ENCODE measurements around the gene SHANK3.
A peak's percentile ranks its signal among the peaks of the same experiment; 100 is the strongest.

The SHANK3 gene

DNA sequence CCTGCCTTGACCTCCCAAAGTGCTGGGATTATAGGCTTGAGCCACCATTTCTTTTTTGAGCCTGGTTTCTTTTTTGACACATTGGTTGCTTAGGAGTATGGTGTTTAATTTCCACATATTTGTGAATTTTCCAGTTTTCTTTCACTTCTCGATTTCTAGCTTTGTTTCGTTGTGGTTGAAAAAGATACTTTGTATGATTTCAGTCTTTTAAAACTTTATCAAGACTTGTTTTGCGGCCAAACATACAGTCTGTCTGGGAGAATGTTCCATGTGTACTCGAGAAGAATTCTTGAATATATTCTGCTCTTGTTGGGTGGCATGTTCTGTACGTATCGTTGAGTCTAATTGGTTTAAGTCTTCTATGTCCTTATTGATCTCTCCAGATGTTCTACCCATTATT is 20.8 kb downstream of the SHANK3 start:
- no peak for DNase-seq (ENCODE audit: low spot score)
- TF ChIP-seq, protein P1, sequence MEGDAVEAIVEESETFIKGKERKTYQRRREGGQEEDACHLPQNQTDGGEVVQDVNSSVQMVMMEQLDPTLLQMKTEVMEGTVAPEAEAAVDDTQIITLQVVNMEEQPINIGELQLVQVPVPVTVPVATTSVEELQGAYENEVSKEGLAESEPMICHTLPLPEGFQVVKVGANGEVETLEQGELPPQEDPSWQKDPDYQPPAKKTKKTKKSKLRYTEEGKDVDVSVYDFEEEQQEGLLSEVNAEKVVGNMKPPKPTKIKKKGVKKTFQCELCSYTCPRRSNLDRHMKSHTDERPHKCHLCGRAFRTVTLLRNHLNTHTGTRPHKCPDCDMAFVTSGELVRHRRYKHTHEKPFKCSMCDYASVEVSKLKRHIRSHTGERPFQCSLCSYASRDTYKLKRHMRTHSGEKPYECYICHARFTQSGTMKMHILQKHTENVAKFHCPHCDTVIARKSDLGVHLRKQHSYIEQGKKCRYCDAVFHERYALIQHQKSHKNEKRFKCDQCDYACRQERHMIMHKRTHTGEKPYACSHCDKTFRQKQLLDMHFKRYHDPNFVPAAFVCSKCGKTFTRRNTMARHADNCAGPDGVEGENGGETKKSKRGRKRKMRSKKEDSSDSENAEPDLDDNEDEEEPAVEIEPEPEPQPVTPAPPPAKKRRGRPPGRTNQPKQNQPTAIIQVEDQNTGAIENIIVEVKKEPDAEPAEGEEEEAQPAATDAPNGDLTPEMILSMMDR (IDR thresholded peaks at IDR 0.05) = no peak
- Histone ChIP-seq H3K4me3 (no peak overlapping the region), H3K27ac (no peak overlapping the region)

DNA sequence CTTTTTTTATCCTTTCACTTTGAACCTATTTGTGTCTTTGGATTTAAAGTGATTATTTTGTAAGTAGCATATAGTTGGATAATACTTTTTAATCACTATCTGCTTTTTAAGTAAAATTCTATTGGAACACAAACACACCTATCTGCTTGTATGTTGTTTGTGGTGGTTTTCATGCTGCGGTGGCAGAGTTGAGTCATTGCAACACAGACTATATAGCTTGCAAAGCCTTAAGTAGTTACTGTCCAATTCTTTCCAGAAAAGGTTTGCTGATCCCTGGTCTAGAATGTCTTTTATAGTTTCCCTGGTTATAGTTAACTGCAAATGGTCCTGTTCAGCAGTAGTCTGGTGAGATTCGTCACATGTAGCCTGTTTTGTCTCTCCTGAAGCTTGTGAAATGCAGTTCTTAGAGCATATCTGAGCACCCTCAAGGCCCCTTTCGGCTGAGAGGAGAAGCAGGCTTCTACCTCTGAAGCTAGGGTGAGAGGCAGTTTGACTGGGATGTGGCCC is 21.5 kb downstream of the SHANK3 start:
- TF ChIP-seq, protein P1 (IDR thresholded peaks at IDR 0.05) = no peak
- no peak for DNase-seq (ENCODE audit: low spot score)
- Histone ChIP-seq H3K4me3 (no peak overlapping the region), H3K27ac (no peak overlapping the region)

DNA sequence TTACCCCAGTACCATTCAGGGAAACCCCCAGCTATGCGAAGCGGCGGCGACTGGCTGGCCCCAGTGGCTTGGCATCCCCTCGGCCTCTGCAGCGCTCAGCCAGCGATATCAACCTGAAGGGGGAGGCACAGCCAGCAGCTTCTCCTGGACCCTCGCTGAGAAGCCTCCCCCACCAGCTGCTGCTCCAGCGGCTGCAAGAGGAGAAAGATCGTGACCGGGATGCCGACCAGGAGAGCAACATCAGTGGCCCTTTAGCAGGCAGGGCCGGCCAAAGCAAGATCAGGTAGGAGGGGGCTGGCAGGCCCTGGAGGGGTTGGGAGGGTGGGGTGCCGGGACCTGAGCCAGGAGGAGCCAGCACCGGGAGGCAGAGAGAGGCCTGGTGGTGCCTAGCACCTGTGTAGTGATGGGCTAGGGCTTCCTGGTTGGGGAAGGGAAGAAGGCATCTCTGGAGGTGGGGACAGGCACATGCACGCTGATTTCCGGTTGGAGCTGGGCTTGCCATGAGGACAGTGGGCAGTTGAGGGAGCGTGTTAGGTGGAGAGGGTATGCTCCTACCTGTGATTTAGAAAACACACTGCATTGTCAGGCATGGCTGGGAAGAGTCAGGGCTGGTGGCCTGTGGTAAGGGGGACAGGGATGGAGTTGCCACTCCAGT is 22.3 kb downstream of the SHANK3 start:
- DNase-seq (ENCODE audit: low spot score) = no peak
- H3K27ac ChIP-seq = no peak overlapping the region
- no peak overlapping the region for H3K4me3 ChIP-seq
- TF ChIP-seq, protein P1 (IDR thresholded peaks at IDR 0.05) = no peak

DNA sequence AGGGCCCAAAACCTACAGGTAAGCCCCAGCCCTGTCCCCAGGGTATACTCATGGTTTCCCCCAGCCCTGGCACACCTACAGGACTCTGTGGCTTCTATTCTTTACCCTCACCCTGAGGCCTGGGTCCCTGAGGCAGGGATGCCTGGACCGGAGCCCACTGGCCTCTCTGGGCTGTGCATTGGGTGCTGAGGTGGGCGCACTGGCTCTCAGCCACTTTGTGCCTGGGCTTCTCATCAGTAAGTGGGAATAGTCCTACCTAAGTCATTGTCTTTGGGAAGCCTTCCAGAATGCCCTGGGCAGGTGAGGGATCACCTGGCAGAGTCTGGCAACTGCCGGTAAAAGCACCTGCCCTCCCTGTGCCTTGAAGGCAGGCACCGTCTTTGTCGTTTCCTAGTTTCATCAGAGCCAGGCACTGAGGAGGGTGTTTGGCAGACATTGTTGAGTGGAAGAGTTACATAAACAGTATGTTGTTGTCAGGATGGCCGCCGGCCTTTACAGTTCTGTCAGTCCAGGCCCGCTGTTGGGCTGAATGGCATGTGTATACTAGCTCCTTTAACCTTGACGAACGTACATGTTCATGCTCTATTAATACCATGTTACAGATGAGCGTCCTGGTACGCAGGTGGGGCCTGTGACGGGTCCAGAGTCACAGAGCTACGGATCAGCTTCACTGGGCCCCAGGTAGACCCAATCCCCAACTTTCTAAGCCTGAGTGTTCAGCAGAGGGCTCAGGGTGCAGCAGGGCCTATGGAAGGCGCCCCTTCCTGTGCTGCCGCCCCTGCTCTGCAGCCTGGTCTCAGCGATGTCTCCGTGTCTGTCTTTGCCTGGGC is 23.0 kb downstream of the SHANK3 start:
- no peak for DNase-seq (ENCODE audit: low spot score)
- no peak overlapping the region for H3K27ac ChIP-seq
- no peak overlapping the region for H3K4me3 ChIP-seq

DNA sequence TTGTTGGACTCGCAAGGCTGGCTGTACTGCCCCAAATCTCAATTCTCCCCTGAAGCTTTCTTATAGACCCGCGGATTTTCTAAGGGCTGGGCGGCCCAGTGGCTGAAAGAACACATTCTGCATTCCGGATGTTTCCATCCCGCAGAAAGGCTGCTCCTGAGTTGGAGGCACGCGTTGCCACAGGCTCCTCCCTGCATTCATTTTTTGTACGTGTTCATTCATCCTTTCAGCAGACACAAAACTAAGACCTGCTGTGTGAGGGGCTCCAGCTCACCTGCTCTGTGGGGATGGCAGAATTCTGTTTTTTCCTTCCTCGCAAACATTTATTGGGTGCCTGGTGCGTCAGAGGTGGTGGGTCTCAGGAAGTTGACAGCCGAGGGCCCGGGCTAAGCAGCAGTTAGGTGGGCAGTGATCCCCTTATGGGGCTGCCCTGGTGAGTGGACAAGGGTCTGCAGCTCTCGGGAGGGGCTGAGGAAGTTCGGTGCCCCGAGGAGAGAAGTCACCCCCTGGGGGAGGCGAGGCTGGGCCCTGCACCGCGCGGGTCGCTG is 23.7 kb downstream of the SHANK3 start:
- no peak overlapping the region for H3K27ac ChIP-seq
- DNase-seq (ENCODE audit: low spot score) = no peak
- peak overlapping the region; percentile 67 for H3K4me3 ChIP-seq
- TF ChIP-seq, protein P1 (IDR thresholded peaks at IDR 0.05) = no peak

More for the DNA sequence above, 23.0 kb downstream of the SHANK3 start:
- TF ChIP-seq, protein P1 (IDR thresholded peaks at IDR 0.05) = no peak

DNA sequence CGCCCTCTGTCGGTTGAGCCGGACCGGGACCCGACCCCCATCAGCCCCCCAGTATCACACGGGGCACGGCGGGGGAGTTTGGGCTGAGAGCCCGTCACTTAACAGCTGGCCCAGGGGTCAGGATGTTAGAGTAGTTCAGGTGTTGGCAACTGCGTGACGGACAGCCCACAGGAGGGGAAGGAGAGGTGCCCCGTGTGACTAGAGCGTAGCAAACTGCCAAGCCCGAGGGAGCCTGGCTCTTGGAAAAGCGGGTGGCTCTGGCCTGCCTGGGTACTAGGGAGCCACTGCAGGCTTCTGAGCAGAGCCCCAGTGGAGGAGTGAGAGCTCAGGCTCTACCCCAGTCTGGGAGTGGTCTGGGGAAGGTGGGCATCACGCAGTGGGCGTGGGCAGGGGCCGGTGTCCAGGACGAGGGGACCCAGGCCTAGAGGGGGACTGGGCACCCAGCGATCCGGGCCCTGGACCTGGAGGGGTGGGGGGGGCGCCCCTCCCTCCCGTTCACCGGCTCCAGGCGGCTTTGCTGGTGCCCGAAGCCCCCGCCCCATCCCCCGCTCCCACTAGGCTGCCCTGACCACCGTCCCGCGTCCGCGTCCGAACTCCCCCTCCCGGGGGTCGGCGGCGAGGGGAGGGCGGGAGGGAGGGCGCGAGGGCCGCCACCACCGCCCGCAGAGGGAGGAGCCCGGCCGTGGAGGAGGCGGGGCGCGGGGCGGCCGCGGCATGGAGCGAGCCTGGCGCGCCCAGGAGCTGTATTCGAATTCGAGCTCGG is 24.4 kb downstream of the SHANK3 start:
- TF ChIP-seq, protein P1 (IDR thresholded peaks at IDR 0.05) = no peak
- DNase-seq (ENCODE audit: low spot score) = no peak
- peak overlapping the region; percentile 67 for H3K4me3 ChIP-seq
- no peak overlapping the region for H3K27ac ChIP-seq
